ENCODE results near the gene STEAP3. TPM values are rescaled to one million over a fixed set of nuclear protein-coding genes. Genes with fewer than 3 reads are reported as not detected.

Gene STEAP3
- total RNA-seq, 1 experiment from 2014 or later = 24.0 TPM

GRCh38 chr2:119251652-119252051, 28.0 kb downstream of the STEAP3 start (continued):
- TF ChIP-seq FOXP4 (CRISPR knock-in tag; IDR thresholded peaks at IDR 0.05) = no peak

- H3K9me3 Mint-ChIP-seq = no peaks in the 10 kb centered on the region
- no peak for TF ChIP-seq JAZF1 (CRISPR knock-in tag; IDR thresholded peaks at IDR 0.05)
- TF ChIP-seq ZNF532 (CRISPR knock-in tag; IDR thresholded peaks at IDR 0.05; ENCODE audit: borderline replicate concordance) = no peak
- no peak for TF ChIP-seq NR3C1 (CRISPR knock-in tag; conservative IDR thresholded peaks at IDR 0.05; ENCODE audit: low read depth)
- TF ChIP-seq ATF1 (CRISPR knock-in tag; IDR thresholded peaks at IDR 0.05) = no peak
- no peak for TF ChIP-seq ETV6 (CRISPR knock-in tag; IDR thresholded peaks at IDR 0.05)
- TF ChIP-seq NFATC4 (CRISPR knock-in tag; IDR thresholded peaks at IDR 0.05) = no peak
- no peak for TF ChIP-seq SMAD3 (CRISPR knock-in tag; IDR thresholded peaks at IDR 0.05; ENCODE audit: borderline replicate concordance)
- TF ChIP-seq HMGXB4 (CRISPR knock-in tag; IDR thresholded peaks at IDR 0.05) = no peak
- ATAC-seq = no peak
- POLR2A ChIA-PET = no interaction called here
- H3K36me3 Mint-ChIP-seq = peaks cover 29% of the 10 kb centered on the region
- no peak for DNase-seq (ENCODE audit: low spot score)
- CTCF ChIA-PET = interaction anchor here (0.6 to 1.5 kb wide), 2 partner anchors 12 to 59 kb away, joined by 3 to 4 read pairs; no protein-coding TSS in a partner anchor
- no peak overlapping the region; the same call in 1 of the 2 replicates for H3K27ac Mint-ChIP-seq
- H3K4me3 Mint-ChIP-seq = no peak overlapping the region
- H3K4me1 Mint-ChIP-seq = peaks cover 33% of the 10 kb centered on the region
- H3K27me3 Mint-ChIP-seq (ENCODE audit: low read depth) = no peaks in the 10 kb centered on the region
These were observed 28.8 kb downstream of the STEAP3 start for GRCh38 chr2:119252186-119253113.

GRCh38 chr2:119253114-119253702, 29.6 kb downstream of the STEAP3 start:
- CTCF ChIA-PET = interaction anchor here (0.6 to 1.5 kb wide), 2 partner anchors 12 to 58 kb away, joined by 3 to 4 read pairs; no protein-coding TSS in a partner anchor
- TF ChIP-seq ELF4 (CRISPR knock-in tag; IDR thresholded peaks at IDR 0.05; ENCODE audit: low read depth) (no peak), CREM (CRISPR knock-in tag; IDR thresholded peaks at IDR 0.05) (no peak), GRHL2 (CRISPR knock-in tag; IDR thresholded peaks at IDR 0.05; ENCODE audit: insufficient replicate concordance, severe bottlenecking) (no peak), TCF7 (CRISPR knock-in tag; IDR thresholded peaks at IDR 0.05; ENCODE audit: low read depth) (no peak), E2F5 (CRISPR knock-in tag; IDR thresholded peaks at IDR 0.05) (no peak), MAX (CRISPR knock-in tag; IDR thresholded peaks at IDR 0.05) (no peak), NR1H2 (CRISPR knock-in tag; IDR thresholded peaks at IDR 0.05) (no peak), GABPB1 (CRISPR knock-in tag; IDR thresholded peaks at IDR 0.05) (no peak), E2F4 (CRISPR knock-in tag; IDR thresholded peaks at IDR 0.05; ENCODE audit: borderline replicate concordance, low read depth) (no peak)

More at GRCh38 chr2:119253114-119253702, 29.6 kb downstream of the STEAP3 start:
- POLR2A ChIA-PET = no interaction called here
- no peaks in the 10 kb centered on the region for H3K9me3 Mint-ChIP-seq
- ATAC-seq (no peak), DNase-seq (ENCODE audit: low spot score) (no peak)
- no peak overlapping the region for H3K4me3 Mint-ChIP-seq
- peaks cover 27% of the 10 kb centered on the region for H3K36me3 Mint-ChIP-seq
- no peak overlapping the region for H3K27ac Mint-ChIP-seq
- H3K27me3 Mint-ChIP-seq (ENCODE audit: low read depth) = no peaks in the 10 kb centered on the region
- H3K4me1 Mint-ChIP-seq = peaks cover 40% of the 10 kb centered on the region
